Measurements from ENCODE around the gene MCL1.
"Not testable (repeated sequence)": the region's sequence is repeated elsewhere in the genome, so short reads cannot be mapped to it uniquely, and the experiment has no call there.

DNA sequence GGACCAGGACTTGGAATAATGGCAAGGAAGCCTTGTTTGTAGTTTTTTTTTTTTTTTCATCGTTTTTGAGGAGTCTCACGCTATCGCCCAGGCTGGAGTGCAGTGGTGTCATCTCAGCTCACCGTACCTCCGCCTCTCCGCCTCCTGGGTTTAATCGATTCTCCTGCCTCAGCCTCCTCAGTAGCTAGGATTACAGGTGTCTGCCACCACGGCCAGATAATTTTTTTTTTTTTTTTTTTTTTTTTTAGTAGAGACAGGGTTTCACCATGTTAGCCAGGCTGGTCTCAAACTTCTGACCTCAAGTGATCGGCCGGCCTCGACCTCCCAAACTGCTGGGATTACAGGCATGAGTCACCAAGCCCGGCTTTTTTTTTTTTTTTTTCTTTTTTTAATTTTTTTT lies 23.0 kb upstream of the MCL1 start:
- TF ChIP-seq, protein P1, sequence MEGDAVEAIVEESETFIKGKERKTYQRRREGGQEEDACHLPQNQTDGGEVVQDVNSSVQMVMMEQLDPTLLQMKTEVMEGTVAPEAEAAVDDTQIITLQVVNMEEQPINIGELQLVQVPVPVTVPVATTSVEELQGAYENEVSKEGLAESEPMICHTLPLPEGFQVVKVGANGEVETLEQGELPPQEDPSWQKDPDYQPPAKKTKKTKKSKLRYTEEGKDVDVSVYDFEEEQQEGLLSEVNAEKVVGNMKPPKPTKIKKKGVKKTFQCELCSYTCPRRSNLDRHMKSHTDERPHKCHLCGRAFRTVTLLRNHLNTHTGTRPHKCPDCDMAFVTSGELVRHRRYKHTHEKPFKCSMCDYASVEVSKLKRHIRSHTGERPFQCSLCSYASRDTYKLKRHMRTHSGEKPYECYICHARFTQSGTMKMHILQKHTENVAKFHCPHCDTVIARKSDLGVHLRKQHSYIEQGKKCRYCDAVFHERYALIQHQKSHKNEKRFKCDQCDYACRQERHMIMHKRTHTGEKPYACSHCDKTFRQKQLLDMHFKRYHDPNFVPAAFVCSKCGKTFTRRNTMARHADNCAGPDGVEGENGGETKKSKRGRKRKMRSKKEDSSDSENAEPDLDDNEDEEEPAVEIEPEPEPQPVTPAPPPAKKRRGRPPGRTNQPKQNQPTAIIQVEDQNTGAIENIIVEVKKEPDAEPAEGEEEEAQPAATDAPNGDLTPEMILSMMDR (IDR thresholded peaks at IDR 0.05) = not testable (repeated sequence)
- not testable (repeated sequence) for TF ChIP-seq POLR2A (IDR thresholded peaks at IDR 0.05)
